ENCODE data around the gene EGFR.
"Not testable (repeated sequence)": the region's sequence is repeated elsewhere in the genome, so short reads cannot be mapped to it uniquely, and the experiment has no call there.

The EGFR gene

DNA sequence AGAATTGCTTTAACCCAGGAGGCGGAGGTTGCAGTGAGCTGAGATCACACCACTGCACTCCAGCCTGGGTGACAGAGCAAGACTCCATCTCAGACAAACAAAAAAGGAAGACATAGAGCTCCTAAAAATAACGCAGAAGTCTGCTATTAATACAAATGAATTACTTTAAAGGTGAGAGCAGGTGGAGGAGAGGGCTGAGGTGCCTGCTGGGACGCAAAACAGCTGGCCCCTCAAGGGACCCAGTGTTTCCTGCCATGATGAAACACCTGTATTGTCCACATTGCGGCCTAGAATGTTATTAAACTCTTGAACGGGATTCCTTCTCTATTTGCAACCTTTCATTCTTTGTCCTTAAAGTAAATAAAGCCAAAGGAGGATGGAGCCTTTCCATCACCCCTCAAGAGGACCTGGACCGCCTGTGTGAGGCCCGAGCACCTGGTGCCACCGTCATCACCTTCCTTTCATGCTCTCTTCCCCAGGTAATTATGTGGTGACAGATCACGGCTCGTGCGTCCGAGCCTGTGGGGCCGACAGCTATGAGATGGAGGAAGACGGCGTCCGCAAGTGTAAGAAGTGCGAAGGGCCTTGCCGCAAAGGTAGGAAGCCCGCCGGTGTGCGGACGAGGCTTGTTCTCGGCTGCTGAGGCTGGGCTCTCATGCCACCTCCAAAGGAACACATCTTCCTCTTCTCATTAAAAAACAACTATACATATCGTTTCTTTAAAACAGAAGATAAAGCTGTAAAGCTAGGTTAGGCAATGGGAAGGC, 136.7 kb downstream of the EGFR start:
- DNase-seq = no peak

DNA sequence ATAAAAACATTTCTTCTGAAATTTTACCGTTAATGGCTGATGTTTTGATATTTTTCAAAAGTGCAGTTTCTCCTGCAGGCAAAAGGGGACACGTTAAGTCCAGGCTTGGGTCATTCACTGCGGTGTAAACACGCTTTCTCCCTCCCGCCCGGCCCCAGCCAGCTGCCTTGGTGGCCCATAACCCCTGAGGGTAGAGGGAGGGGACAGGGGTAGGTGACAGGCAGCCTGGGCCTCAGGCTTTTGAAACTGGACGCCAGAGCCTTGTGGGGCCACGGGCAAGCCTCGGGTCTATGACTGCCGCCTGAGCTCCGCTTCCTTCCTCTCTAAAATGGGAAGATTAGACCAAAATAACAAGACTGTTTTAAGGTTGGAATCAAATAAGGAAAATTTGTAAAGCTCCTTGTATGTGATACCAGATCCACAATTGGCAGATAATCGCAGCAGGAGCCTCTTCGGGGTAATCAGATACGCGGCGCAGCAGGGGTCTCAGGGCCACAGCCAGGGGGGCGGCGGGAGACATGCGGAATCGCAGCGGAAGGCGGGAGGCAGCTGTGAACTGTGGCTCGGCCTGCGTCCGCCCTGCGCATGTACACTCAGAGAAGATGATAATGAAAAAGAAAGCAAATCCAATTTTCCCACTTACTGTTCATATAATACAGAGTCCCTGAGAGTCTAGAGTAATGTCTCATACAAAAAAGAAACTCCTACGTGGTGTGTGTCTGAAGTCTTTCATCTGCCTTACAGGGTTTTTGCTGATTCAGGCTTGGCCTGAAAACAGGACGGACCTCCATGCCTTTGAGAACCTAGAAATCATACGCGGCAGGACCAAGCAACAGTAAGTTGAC, 138.3 kb downstream of the EGFR start:
- DNase-seq = no peak

DNA sequence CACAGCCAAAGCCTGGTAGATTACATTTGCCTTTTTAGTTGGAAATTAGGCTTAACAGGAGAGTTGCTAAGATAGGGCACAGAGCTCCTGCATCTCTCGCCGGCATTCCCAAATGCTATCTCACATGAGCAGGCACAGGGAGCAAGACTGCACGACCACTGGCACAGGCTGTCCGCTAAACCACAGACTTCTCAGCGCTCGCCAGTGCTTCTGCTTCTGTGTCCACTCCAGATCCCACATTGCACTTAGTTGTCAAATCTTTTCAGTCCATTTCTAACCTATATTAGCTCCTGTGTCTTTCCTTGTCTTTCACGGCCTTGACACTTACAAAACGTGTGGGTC, 138.9 kb downstream of the EGFR start:
- DNase-seq = no peak

DNA sequence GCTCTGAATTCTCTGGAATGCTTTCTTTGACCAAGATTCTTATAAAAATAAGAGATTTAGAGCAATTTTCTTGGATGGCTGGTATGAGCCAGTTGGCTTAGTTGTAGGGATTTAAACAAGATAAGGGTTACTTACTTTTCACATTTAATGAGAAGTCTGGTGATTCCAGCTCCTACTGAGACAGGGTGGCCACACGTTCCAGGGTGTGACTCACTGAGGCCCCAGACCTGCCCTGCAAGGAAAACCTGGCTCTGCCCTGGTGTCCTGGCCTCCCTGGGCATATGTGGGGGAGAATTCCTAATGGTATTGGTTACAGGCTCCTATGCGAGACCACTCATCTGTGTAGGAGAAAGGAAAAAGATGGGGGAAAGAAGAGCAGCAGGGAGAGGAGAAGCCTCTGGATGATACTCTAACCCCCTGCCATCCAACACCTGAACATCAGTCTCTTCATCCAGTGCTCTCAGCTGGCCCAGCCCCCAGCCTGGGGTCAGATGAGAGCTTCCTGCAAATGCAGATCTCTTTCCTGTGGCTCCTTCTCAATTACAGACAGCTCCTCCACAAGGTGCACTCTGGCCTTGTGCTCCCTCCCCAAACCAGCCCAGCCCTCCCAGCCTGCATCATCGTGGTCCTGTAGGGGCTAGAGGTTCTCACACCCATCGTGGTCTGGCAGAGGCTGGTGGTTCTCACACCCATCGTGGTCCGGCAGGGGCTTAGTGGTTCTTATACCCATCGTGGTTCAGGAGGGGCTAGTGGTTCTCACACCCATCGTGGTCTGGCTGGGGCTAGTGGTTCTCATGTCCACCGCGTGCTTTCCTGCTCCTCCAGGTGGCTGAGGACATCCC, 139.9 kb downstream of the EGFR start:
- DNase-seq = no peak

DNA sequence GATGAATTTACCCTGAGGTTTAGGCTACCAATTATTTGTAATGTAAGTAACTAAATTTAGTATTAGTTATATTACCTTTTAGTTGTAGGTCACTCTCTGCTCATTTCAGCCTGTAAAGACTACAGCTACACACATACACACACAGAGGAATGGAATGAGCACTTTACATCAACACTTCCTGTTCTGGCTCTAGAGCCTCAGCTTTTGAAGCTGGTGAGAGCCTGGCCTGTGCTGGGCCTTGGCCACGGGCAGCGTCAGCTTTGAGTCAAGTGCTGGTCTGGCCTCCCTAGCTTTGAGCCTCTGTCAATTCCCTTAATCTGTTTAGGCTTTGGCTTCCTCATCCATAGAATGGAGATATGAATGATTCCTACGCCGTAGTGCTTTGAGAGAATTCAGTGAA, 141.7 kb downstream of the EGFR start:
- no peak for DNase-seq

DNA sequence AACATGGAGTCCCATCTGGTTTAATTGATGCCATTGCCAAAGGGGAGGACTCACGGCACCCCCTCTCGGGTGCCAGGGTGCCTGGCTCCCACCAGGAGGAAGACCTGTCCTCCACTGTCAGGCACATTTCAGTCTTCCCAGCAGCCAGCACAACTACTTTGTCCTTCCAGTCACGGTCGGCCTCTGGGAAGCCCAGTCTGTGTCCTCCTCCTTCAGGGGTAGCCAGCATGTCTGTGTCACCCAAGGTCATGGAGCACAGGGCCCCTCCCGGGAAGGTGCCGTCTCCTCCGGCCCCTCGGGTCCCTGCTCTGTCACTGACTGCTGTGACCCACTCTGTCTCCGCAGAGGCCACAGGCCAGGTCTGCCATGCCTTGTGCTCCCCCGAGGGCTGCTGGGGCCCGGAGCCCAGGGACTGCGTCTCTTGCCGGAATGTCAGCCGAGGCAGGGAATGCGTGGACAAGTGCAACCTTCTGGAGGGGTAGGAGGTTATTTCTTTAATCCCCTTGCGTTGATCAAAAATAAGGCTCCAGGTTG, 142.4 kb downstream of the EGFR start:
- DNase-seq = no peak

DNA sequence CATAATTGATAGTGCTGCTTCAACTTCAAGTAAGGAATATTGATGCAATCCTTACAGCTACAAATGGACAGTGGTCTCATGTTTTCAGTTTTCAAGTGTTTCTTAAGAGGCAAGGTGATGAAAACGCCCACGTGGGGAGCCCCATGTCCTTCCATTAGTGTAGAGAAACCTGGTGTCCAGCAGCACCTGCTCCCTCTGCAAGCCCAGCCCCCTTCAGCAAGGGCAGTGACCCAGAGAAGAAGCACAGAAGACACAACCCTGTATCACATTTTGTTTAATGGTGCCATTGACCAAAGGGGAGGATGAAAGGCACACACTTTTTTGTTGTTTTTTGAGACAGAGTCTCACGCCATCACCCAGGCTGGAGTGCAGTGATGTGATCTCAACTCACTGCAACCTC, 143.7 kb downstream of the EGFR start:
- no peak for DNase-seq

DNA sequence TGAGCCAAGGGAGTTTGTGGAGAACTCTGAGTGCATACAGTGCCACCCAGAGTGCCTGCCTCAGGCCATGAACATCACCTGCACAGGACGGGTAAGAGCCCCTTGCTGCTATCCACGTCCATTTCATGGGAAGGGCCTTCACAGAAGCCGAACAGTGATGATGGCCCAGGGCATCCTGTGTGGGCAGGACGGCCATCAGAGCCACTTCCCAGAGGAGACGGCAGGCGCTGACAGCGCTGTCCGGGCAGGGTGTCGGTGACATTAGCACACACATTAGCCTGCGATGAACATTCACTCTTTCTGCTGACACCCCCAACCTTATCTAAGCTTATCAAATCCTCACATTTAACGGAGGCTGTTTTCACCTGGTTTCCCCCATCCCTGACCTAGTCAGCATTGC, 144.9 kb downstream of the EGFR start:
- DNase-seq = no peak

DNA sequence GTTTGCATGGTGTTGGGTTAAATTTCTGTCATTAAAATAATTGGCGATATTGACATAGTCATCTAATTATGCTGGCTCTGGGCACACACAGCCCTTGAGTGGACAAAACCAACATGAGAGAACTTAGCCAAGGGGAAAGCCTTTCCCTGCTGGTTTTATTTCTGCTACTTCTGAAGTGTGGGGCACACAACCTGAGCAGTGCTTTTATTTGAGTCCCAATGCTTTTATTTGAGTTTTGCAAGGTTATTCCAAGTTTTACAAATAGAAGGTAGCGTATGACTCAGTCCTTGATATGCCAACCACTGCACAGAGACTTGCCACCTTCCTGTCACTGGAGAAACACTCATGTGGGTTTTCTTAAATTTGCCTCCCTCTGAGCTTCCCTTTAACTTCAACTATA, 145.7 kb downstream of the EGFR start:
- no peak for DNase-seq

DNA sequence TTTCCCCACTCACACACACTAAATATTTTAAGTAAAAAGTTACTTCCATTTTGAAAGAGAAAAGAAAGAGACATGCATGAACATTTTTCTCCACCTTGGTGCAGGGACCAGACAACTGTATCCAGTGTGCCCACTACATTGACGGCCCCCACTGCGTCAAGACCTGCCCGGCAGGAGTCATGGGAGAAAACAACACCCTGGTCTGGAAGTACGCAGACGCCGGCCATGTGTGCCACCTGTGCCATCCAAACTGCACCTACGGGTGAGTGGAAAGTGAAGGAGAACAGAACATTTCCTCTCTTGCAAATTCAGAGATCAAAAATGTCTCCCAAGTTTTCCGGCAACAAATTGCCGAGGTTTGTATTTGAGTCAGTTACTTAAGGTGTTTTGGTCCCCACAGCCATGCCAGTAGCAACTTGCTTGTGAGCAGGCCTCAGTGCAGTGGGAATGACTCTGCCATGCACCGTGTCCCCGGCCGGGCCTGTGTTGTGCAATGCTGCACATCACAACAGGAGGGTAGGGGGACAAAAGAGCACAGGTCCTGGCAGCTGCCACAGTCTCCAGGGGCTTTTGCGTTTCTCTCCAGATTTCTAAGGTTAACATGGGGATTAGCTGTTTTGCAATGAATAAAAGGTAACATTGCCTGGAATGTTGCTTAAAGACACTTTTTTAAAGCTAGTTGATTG, 146.5 kb downstream of the EGFR start:
- DNase-seq = no peak

DNA sequence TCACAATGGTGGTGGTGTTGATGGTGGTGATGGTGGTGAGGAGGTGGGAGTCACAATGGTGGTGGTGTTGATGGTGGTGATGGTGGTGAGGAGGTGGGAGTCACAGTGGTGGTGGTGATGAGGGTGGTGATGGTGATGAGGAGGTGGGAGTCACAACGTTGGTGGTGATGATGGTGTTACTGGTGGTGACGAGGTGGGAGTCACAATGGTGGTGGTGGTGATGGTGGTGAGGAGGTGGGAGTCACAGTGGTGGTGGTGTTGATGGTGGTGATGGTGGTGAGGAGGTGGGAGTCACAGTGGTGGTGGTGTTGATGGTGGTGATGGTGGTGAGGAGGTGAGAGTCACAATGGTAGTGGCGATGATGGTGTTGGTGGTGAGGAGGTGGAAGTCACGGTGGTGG, 148.5 kb downstream of the EGFR start:
- not testable (repeated sequence) for DNase-seq

DNA sequence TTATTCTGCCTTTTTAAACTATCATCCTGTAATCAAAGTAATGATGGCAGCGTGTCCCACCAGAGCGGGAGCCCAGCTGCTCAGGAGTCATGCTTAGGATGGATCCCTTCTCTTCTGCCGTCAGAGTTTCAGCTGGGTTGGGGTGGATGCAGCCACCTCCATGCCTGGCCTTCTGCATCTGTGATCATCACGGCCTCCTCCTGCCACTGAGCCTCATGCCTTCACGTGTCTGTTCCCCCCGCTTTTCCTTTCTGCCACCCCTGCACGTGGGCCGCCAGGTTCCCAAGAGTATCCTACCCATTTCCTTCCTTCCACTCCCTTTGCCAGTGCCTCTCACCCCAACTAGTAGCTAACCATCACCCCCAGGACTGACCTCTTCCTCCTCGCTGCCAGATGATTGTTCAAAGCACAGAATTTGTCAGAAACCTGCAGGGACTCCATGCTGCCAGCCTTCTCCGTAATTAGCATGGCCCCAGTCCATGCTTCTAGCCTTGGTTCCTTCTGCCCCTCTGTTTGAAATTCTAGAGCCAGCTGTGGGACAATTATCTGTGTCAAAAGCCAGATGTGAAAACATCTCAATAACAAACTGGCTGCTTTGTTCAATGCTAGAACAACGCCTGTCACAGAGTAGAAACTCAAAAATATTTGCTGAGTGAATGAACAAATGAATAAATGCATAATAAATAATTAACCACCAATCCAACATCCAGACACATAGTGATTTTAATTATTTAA, 151.7 kb downstream of the EGFR start:
- DNase-seq = no peak

DNA sequence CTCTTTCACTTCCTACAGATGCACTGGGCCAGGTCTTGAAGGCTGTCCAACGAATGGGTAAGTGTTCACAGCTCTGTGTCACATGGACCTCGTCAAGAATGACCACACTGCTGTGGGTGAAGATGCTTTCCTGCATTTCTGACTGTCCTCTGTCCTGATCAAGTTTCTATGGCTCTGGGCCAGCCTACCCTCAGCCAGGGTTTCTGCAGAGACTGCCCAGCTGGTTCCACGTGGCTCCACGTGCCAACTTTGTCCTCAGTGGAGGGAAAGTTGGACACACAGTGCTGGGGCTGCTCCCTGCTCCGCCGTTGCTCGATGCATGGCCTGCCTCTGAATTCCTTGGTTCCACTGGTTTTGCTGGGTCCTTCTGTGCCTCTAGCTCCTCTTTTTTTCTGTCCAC, 152.3 kb downstream of the EGFR start:
- DNase-seq = no peak

DNA sequence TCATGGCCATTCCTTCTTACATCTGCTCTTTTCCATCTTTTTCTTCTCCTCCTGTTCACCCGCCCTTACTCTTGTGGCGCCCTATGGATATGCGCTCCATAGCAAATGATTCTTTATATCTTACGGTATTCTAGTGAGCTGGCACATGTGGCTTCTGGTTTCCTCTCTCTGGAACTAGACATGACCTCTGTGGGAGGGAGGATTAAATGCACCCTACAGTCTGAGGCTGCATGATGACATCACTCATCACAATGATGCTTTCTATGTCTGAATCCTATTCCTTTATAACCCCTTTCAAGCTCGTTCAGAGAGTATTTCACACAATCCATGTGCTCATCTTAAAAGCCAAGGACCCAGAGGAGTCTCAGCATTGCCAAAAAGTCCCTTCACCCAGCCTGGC, 153.3 kb downstream of the EGFR start:
- no peak for DNase-seq

DNA sequence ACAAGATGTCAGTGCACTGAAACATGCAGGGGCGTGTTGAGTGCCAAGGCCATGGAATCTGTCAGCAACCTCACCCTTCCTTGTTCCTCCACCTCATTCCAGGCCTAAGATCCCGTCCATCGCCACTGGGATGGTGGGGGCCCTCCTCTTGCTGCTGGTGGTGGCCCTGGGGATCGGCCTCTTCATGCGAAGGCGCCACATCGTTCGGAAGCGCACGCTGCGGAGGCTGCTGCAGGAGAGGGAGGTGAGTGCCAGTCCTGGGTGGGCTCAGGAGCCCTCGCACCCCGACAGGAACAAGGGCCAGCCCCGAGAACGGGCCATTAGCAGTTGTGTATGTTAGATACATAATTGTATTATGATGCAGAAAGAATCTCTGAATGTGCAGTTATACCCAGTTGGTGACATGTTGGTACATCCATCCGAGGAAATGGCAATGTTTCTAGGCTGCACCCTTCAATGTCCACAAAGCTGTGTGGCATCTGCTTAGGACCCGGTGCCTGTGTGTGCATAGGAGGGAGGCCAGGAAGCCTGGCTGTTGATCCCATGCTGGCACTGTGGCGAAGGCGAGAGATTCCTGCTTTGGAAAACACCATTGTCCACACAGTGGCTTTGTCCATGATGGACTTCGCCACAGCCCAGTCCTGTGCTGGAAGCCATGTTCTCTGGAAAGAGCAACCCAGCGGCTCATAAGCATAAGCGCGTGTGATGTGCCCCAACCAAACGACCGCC, 154.2 kb downstream of the EGFR start:
- DNase-seq = no peak

DNA sequence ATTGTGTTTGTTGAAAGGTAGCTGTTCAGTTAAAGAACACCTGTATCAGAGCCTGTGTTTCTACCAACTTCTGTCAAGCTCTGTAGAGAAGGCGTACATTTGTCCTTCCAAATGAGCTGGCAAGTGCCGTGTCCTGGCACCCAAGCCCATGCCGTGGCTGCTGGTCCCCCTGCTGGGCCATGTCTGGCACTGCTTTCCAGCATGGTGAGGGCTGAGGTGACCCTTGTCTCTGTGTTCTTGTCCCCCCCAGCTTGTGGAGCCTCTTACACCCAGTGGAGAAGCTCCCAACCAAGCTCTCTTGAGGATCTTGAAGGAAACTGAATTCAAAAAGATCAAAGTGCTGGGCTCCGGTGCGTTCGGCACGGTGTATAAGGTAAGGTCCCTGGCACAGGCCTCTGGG, 154.9 kb downstream of the EGFR start:
- DNase-seq = peak in 1 of 2 experiments; percentile 12

DNA sequence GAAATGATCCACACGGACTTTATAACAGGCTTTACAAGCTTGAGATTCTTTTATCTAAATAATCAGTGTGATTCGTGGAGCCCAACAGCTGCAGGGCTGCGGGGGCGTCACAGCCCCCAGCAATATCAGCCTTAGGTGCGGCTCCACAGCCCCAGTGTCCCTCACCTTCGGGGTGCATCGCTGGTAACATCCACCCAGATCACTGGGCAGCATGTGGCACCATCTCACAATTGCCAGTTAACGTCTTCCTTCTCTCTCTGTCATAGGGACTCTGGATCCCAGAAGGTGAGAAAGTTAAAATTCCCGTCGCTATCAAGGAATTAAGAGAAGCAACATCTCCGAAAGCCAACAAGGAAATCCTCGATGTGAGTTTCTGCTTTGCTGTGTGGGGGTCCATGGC, 155.6 kb downstream of the EGFR start:
- no peak for DNase-seq

DNA sequence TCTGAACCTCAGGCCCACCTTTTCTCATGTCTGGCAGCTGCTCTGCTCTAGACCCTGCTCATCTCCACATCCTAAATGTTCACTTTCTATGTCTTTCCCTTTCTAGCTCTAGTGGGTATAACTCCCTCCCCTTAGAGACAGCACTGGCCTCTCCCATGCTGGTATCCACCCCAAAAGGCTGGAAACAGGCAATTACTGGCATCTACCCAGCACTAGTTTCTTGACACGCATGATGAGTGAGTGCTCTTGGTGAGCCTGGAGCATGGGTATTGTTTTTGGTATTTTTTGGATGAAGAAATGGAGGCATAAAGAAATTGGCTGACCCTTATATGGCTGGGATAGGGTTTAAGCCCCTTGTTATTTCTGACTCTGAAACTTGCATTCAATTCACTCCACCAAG, 156.0 kb downstream of the EGFR start:
- DNase-seq = no peak

DNA sequence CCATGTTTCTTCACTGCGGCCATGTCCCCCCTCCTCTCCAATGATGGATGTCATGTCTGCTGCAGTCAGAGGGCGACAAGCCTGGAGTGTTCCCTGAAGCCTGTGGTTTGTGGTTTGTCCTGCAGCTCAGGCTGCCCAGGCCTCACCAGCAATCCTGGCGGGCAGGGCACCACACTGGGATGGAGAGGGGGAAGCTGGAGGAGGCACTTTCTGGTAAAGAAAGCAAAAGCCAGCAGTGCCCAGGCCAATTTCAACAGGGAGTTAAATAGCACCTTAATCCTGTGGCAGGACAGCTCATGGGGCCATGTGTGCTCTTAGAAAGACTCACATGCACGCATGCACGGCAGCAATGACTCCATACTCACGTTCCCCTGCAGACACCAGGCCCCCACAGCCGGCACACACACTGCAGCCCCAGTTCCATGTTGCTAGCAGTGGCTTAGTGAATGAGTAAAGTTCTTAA, 158.3 kb downstream of the EGFR start:
- DNase-seq = peak in 1 of 2 experiments; percentile 6

DNA sequence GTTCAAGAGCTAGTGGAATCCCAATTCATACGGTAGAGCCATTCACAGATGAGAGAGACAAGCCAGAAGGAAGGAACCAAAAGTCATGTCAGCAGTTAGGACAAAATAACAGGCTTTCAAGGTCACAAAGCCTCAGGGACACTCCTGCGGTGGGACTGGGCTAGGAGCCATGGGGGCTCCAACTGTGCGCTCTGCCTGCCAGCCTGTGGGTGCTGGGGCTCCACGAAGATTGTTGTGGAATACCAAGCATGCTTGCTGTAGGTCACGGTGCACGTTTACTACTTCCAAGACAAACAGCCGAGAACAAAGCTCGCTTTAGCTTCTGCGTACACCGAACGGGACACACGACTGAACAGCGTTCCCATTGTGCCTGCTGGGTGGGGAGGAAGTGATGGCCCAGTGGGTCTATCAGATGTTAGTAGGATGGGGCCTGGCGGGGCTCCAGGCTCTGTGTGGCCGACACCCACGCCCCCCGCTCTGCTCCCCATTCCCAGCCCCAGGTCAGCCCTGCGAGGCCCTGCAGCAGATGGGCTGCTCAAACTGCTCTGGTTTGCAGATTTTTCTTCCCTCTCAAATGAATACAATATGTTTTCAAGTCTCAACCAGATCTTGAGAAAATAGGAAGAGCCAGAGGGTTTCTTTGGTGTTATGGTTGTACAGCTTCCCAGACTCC, 158.9 kb downstream of the EGFR start:
- DNase-seq = peak in 1 of 2 experiments; percentile 1
